ENCODE results near the gene B4GALNT3.

- TF ChIP-seq, protein P1, sequence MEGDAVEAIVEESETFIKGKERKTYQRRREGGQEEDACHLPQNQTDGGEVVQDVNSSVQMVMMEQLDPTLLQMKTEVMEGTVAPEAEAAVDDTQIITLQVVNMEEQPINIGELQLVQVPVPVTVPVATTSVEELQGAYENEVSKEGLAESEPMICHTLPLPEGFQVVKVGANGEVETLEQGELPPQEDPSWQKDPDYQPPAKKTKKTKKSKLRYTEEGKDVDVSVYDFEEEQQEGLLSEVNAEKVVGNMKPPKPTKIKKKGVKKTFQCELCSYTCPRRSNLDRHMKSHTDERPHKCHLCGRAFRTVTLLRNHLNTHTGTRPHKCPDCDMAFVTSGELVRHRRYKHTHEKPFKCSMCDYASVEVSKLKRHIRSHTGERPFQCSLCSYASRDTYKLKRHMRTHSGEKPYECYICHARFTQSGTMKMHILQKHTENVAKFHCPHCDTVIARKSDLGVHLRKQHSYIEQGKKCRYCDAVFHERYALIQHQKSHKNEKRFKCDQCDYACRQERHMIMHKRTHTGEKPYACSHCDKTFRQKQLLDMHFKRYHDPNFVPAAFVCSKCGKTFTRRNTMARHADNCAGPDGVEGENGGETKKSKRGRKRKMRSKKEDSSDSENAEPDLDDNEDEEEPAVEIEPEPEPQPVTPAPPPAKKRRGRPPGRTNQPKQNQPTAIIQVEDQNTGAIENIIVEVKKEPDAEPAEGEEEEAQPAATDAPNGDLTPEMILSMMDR (IDR thresholded peaks at IDR 0.05), result no peak
- no peak for TF ChIP-seq POLR2A (IDR thresholded peaks at IDR 0.05)
Measured at GRCh38 chr12:460261-461230, 807 bp downstream of the B4GALNT3 start.
